ENCODE measurements around the gene LRRK1.

The LRRK1 gene

GRCh38 chr15:100939791-100940190 lies 20.6 kb downstream of the LRRK1 start:
- no peak for DNase-seq

- peak; percentile 78 for DNase-seq
Measured at GRCh38 chr15:100940767-100941379, 21.7 kb downstream of the LRRK1 start.

GRCh38 chr15:100941536-100941935 lies 22.4 kb downstream of the LRRK1 start:
- DNase-seq: no peak

- DNase-seq: no peak
Measured at GRCh38 chr15:100942656-100943425, 23.7 kb downstream of the LRRK1 start.

GRCh38 chr15:100944244-100944895 lies 25.2 kb downstream of the LRRK1 start:
- no peak for DNase-seq

- DNase-seq: no peak
Measured at GRCh38 chr15:100944986-100945385, 25.8 kb downstream of the LRRK1 start.

GRCh38 chr15:100947760-100948429 lies 28.7 kb downstream of the LRRK1 start:
- DNase-seq: no peak

- DNase-seq: no peak
Measured at GRCh38 chr15:100948430-100948762, 29.2 kb downstream of the LRRK1 start.

- DNase-seq: no peak
Measured at GRCh38 chr15:100949691-100950090, 30.5 kb downstream of the LRRK1 start.

- DNase-seq: no peak
Measured at GRCh38 chr15:100951965-100952364, 32.8 kb downstream of the LRRK1 start.

- DNase-seq: no peak
Measured at GRCh38 chr15:100952566-100952965, 33.4 kb downstream of the LRRK1 start.

- peak; percentile 39 for DNase-seq
Measured at GRCh38 chr15:100958326-100959065, 39.3 kb downstream of the LRRK1 start.

- DNase-seq: peak; percentile 77
Measured at GRCh38 chr15:100959066-100960050, 40.2 kb downstream of the LRRK1 start.

- no peak for DNase-seq
Measured at GRCh38 chr15:100966997-100967396, 47.8 kb downstream of the LRRK1 start.

GRCh38 chr15:100968050-100968966 lies 49.2 kb downstream of the LRRK1 start:
- DNase-seq: no peak

GRCh38 chr15:100972975-100973350 lies 53.8 kb downstream of the LRRK1 start:
- no peak for DNase-seq

GRCh38 chr15:100973351-100974111 lies 54.4 kb downstream of the LRRK1 start:
- no peak for DNase-seq

- DNase-seq: no peak
Measured at GRCh38 chr15:100975043-100975442, 55.9 kb downstream of the LRRK1 start.

- no peak for DNase-seq
Measured at GRCh38 chr15:100980410-100981046, 61.4 kb downstream of the LRRK1 start.

All from GF-D8 (cell line).